AG09309 (cell line): ENCODE data around the gene GNA12.
"Not testable (repeated sequence)": the region's sequence is repeated elsewhere in the genome, so short reads cannot be mapped to it uniquely, and the experiment has no call there.

Source experiments
- DNase-seq: peaks from one replicate; pipeline ENCODE4 v3.0.0-alpha.2; 2010; ENCODE audit warnings: low read depth
- H3K4me3 ChIP-seq: 2 replicates; pipeline ENCODE4 v1.5.1; 2011; ENCODE audit warnings: mild to moderate bottlenecking, low read depth, low read length, moderate library complexity; ENCODE audit not compliant: control insufficient read depth
- TF ChIP-seq, protein P1 (sequence below): IDR thresholded peaks from 2 replicates; pipeline ENCODE4 v1.5.1; 2011; ENCODE audit warnings: mild to moderate bottlenecking, low read depth, low read length, inconsistent platforms; ENCODE audit not compliant: insufficient read depth, control insufficient read depth; ENCODE audit errors: missing control alignments

GNA12 gene

GRCh38 chr7:2753148-2753547 lies 91.0 kb downstream of the GNA12 start:
- no peak for DNase-seq
- TF ChIP-seq, protein P1, sequence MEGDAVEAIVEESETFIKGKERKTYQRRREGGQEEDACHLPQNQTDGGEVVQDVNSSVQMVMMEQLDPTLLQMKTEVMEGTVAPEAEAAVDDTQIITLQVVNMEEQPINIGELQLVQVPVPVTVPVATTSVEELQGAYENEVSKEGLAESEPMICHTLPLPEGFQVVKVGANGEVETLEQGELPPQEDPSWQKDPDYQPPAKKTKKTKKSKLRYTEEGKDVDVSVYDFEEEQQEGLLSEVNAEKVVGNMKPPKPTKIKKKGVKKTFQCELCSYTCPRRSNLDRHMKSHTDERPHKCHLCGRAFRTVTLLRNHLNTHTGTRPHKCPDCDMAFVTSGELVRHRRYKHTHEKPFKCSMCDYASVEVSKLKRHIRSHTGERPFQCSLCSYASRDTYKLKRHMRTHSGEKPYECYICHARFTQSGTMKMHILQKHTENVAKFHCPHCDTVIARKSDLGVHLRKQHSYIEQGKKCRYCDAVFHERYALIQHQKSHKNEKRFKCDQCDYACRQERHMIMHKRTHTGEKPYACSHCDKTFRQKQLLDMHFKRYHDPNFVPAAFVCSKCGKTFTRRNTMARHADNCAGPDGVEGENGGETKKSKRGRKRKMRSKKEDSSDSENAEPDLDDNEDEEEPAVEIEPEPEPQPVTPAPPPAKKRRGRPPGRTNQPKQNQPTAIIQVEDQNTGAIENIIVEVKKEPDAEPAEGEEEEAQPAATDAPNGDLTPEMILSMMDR = no peak
- no peak overlapping the region for H3K4me3 ChIP-seq

DNA sequence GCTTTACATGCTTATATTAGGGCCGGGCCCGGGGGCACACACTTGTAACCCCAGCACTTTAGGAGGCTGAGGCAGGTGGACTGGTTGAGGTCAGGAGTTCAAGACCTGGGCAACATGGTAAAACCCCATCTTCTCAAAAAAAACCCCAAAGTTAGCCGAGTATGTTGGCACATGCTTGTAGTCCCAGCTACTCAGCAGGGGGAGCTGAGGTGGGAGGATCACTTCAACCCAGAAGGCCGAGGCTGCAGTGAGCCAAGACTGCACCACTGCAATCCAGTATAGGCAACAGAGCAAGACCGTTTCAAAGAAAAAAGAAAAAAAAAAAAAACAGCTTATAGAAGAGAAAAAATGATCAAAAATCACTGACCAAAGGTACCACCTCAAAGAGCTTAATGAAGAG lies 93.0 kb downstream of the GNA12 start:
- TF ChIP-seq, protein P1 = no peak
- DNase-seq = no peak

GRCh38 chr7:2750004-2750407 lies 94.1 kb downstream of the GNA12 start:
- TF ChIP-seq, protein P1 = no peak
- H3K4me3 ChIP-seq = no peak overlapping the region
- no peak for DNase-seq

More for the DNA sequence above, 93.0 kb downstream of the GNA12 start:
- no peak overlapping the region for H3K4me3 ChIP-seq

GRCh38 chr7:2748684-2749083 lies 95.4 kb downstream of the GNA12 start:
- DNase-seq, H3K4me3 ChIP-seq: not testable (repeated sequence)

GRCh38 chr7:2743523-2744185 lies 100.5 kb downstream of the GNA12 start:
- DNase-seq, H3K4me3 ChIP-seq: not testable (repeated sequence)

GRCh38 chr7:2738766-2739549 lies 105.2 kb downstream of the GNA12 start:
- no peak overlapping the region for H3K4me3 ChIP-seq
- TF ChIP-seq, protein P1 = no peak
- no peak for DNase-seq

- TF ChIP-seq, protein P1 = no peak
- H3K4me3 ChIP-seq = no peak overlapping the region
- DNase-seq = no peak
Observed at GRCh38 chr7:2737771-2738540, 106.2 kb downstream of the GNA12 start.

GRCh38 chr7:2737005-2737743 lies 106.9 kb downstream of the GNA12 start:
- not testable (repeated sequence) for DNase-seq, H3K4me3 ChIP-seq
